ENCODE data around the gene ZNF609. TPM values are rescaled to one million over a fixed set of nuclear protein-coding genes. Genes with fewer than 3 reads are reported as not detected.

Gene ZNF609
- total RNA-seq, 1 experiment from 2014 or later = 9.9 TPM

- ATAC-seq = 0 out of 2 replicates have a peak, but pooled peaks have one; percentile 13
- no TSS peak for BruUV-seq (replicated peaks)
- Histone ChIP-seq H3K4me2 (ENCODE audit: low read length) (0 out of 2 replicates have a peak overlapping the region, but pooled peaks have one; percentile 8), H3K27me3 (ENCODE audit: low read length) (no peaks in the 10 kb centered on the region), H3K79me2 (ENCODE audit: low read length) (peaks cover 6% of the 10 kb centered on the region; the same call in 1 of the 2 replicates), H3K4me1 (ENCODE audit: insufficient read depth, low read length) (peaks cover 7% of the 10 kb centered on the region), H3K4me3 (ENCODE audit: low read length) (no peak overlapping the region), H3K36me3 (ENCODE audit: low read depth, low read length) (no peaks in the 10 kb centered on the region), H3K27ac (ENCODE audit: low read length) (peak overlapping the region; percentile 34), H3F3A (ENCODE audit: low read length, unreplicated experiment) (no peaks in the 10 kb centered on the region), H2AFZ (ENCODE audit: low read length) (no peak overlapping the region), H4K20me1 (ENCODE audit: low read length) (no peaks in the 10 kb centered on the region), H3K9me2 (replicated peaks; ENCODE audit: low read length) (no peaks in the 10 kb centered on the region), H3K9ac (ENCODE audit: low read length) (no peak overlapping the region), H3K9me3 (ENCODE audit: low read length) (no peaks in the 10 kb centered on the region)
- ChIA-PET CTCF (no interaction called here), POLR2A (ENCODE audit: unreplicated experiment) (interaction anchor here (0.6 to 0.7 kb wide), 2 partner anchors 17 to 24 kb away, joined by 3 read pairs; no protein-coding TSS in a partner anchor)
- TF ChIP-seq CTCF (conservative IDR thresholded peaks at IDR 0.05; ENCODE audit: low read depth, low read length) (no peak), EZH2 (IDR thresholded peaks at IDR 0.05; ENCODE audit: low read length, unreplicated experiment) (no peak), EZH2phosphoT487 (IDR thresholded peaks at IDR 0.05; ENCODE audit: borderline replicate concordance, low read length) (no peak)
- DNase-seq = no peak
- intact Hi-C loops (cut with micrococcal nuclease) = no loop called here
Observed at GRCh38 chr15:64610257-64610919, 150.0 kb downstream of the ZNF609 start.

GRCh38 chr15:64611085-64611725 is 150.8 kb downstream of the ZNF609 start:
- H3K4me1 ChIP-seq (ENCODE audit: insufficient read depth, low read length) = peaks cover 7% of the 10 kb centered on the region
- peaks cover 6% of the 10 kb centered on the region; the same call in 1 of the 2 replicates for H3K79me2 ChIP-seq (ENCODE audit: low read length)
- POLR2A ChIA-PET (ENCODE audit: unreplicated experiment) = no interaction called here
- CTCF ChIA-PET = no interaction called here
- H3K27me3 ChIP-seq (ENCODE audit: low read length) = no peaks in the 10 kb centered on the region
- H3K36me3 ChIP-seq (ENCODE audit: low read depth, low read length) = no peaks in the 10 kb centered on the region
- H2AFZ ChIP-seq (ENCODE audit: low read length) = no peak overlapping the region
- H3F3A ChIP-seq (ENCODE audit: low read length, unreplicated experiment) = no peaks in the 10 kb centered on the region
- H3K27ac ChIP-seq (ENCODE audit: low read length) = peak overlapping the region; percentile 34
- no peaks in the 10 kb centered on the region for H3K9me3 ChIP-seq (ENCODE audit: low read length)
- no TSS peak for BruUV-seq (replicated peaks)
- TF ChIP-seq EZH2 (IDR thresholded peaks at IDR 0.05; ENCODE audit: low read length, unreplicated experiment) = no peak
- TF ChIP-seq EZH2phosphoT487 (IDR thresholded peaks at IDR 0.05; ENCODE audit: borderline replicate concordance, low read length) = no peak
- TF ChIP-seq CTCF (conservative IDR thresholded peaks at IDR 0.05; ENCODE audit: low read depth, low read length) = no peak
- peak; percentile 88 for ATAC-seq
- H3K9me2 ChIP-seq (replicated peaks; ENCODE audit: low read length) = no peaks in the 10 kb centered on the region
- no peak overlapping the region for H3K4me3 ChIP-seq (ENCODE audit: low read length)
- peak; percentile 34 for DNase-seq
- no peak overlapping the region for H3K9ac ChIP-seq (ENCODE audit: low read length)
- intact Hi-C loops (cut with micrococcal nuclease) = no loop called here
- no peaks in the 10 kb centered on the region for H4K20me1 ChIP-seq (ENCODE audit: low read length)
- H3K4me2 ChIP-seq (ENCODE audit: low read length) = 0 out of 2 replicates have a peak overlapping the region, but pooled peaks have one; percentile 8

GRCh38 chr15:64614519-64614918 is 154.1 kb downstream of the ZNF609 start:
- DNase-seq (peak; percentile 46), ATAC-seq (peak; percentile 63)
- Histone ChIP-seq H3K79me2 (ENCODE audit: low read length) (peaks cover 8% of the 10 kb centered on the region; the same call in 1 of the 2 replicates), H3K9ac (ENCODE audit: low read length) (no peak overlapping the region), H3K27me3 (ENCODE audit: low read length) (no peaks in the 10 kb centered on the region), H2AFZ (ENCODE audit: low read length) (no peak overlapping the region), H3K4me2 (ENCODE audit: low read length) (no peak overlapping the region), H3K4me3 (ENCODE audit: low read length) (no peak overlapping the region), H3F3A (ENCODE audit: low read length, unreplicated experiment) (no peaks in the 10 kb centered on the region), H3K9me3 (ENCODE audit: low read length) (no peaks in the 10 kb centered on the region), H4K20me1 (ENCODE audit: low read length) (no peaks in the 10 kb centered on the region), H3K9me2 (replicated peaks; ENCODE audit: low read length) (no peaks in the 10 kb centered on the region), H3K36me3 (ENCODE audit: low read depth, low read length) (no peaks in the 10 kb centered on the region), H3K27ac (ENCODE audit: low read length) (no peak overlapping the region), H3K4me1 (ENCODE audit: insufficient read depth, low read length) (peaks cover 12% of the 10 kb centered on the region)
- TF ChIP-seq CTCF (conservative IDR thresholded peaks at IDR 0.05; ENCODE audit: low read depth, low read length) (no peak), EZH2phosphoT487 (IDR thresholded peaks at IDR 0.05; ENCODE audit: borderline replicate concordance, low read length) (no peak), EZH2 (IDR thresholded peaks at IDR 0.05; ENCODE audit: low read length, unreplicated experiment) (no peak)
- no TSS peak for BruUV-seq (replicated peaks)
- CTCF ChIA-PET = no interaction called here
- POLR2A ChIA-PET (ENCODE audit: unreplicated experiment) = no interaction called here
- intact Hi-C loops (cut with micrococcal nuclease) = no loop called here
